HepG2 (cell line): ENCODE data around the gene WBP1. TPM values are rescaled to one million over a fixed set of nuclear protein-coding genes. Genes with fewer than 3 reads are reported as not detected.

ENCODE experiments used
- ATF2 ChIP-seq: sonication (generic); formaldehyde crosslinking; IDR thresholded peaks from 2 replicates; pipeline ENCODE4 v1.4.0; 2020; ENCODE audit warnings: missing genetic modification reagents
- CERS6 ChIP-seq: sonication (generic); formaldehyde crosslinking; IDR thresholded peaks from 2 replicates; pipeline ENCODE4 v1.5.0; 2020; ENCODE audit warnings: missing genetic modification reagents
- DNMT3B ChIP-seq: conservative IDR thresholded peaks from 2 replicates; pipeline ENCODE4 v1.6.1; 2016; ENCODE audit warnings: missing biosample characterization, control low read depth
- ETV6 ChIP-seq: sonication (generic); formaldehyde crosslinking; conservative IDR thresholded peaks from 2 replicates; pipeline ENCODE4 v1.4.0; 2020; ENCODE audit warnings: missing genetic modification reagents
- HMGXB4 ChIP-seq, 2 experiments: sonication (generic) in 1 of 2; formaldehyde crosslinking in 1 of 2; IDR thresholded peaks; 2 replicates each; pipeline versions ENCODE4 v1.4.0 to v1.6.1; 2018 to 2020; ENCODE audit warnings: missing genetic modification reagents in 2 of 2, borderline replicate concordance in 1 of 2, low read depth in 1 of 2, mild to moderate bottlenecking in 1 of 2, missing biosample characterization in 1 of 2
- NCOR1 ChIP-seq: fragments of 200-600 bp; sonication (generic); IDR thresholded peaks from 2 replicates; pipeline ENCODE4 v1.7.0; 2017; ENCODE audit warnings: antibody characterized with exemption, low read length, borderline replicate concordance
- NFE2L1 ChIP-seq: sonication (generic); formaldehyde crosslinking; IDR thresholded peaks from 2 replicates; pipeline ENCODE4 v1.4.0; 2020; ENCODE audit warnings: missing genetic modification reagents, mild to moderate bottlenecking, borderline replicate concordance
- PRDM10 ChIP-seq: sonication (generic); formaldehyde crosslinking; IDR thresholded peaks from 2 replicates; pipeline ENCODE4 v1.4.0; 2020; ENCODE audit warnings: low read depth, missing genetic modification reagents
- SUZ12 ChIP-seq: fragments of 150-350 bp; IDR thresholded peaks from 2 replicates; pipeline ENCODE4 v1.6.1; 2014; ENCODE audit warnings: low read depth, low read length
- THAP9 ChIP-seq: sonication (generic); formaldehyde crosslinking; IDR thresholded peaks from 2 replicates; pipeline ENCODE4; 2020; ENCODE audit warnings: missing genetic modification reagents, mild to moderate bottlenecking, borderline replicate concordance
- ZNF3 ChIP-seq: IDR thresholded peaks from 2 replicates; pipeline ENCODE4 v1.7.0; 2017; ENCODE audit warnings: inconsistent platforms
- ZNF367 ChIP-seq: sonication (generic); formaldehyde crosslinking; IDR thresholded peaks from 2 replicates; pipeline ENCODE4 v1.4.0; 2020; ENCODE audit warnings: missing genetic modification reagents, borderline replicate concordance
- ZNF691 ChIP-seq: sonication (generic); formaldehyde crosslinking; IDR thresholded peaks from 2 replicates; pipeline ENCODE4 v1.4.0; 2020; ENCODE audit warnings: missing genetic modification reagents, low read depth, mild to moderate bottlenecking, borderline replicate concordance
- ZNF749 ChIP-seq: sonication (generic); formaldehyde crosslinking; IDR thresholded peaks from 2 replicates; pipeline ENCODE4 v1.8.0; 2022; ENCODE audit warnings: mild to moderate bottlenecking, missing genetic modification reagents, moderate library complexity, borderline replicate concordance
- polyA plus RNA-seq, 8 experiments: library from polyadenylated mRNA; depleted of rRNA in 3 of 8; stranded (reverse) in 7 of 8; unstranded in 1 of 8; fragments of >200 nt; fragmentation: Illumina TruSeq in 4 of 8; extraction: Trizol in 4 of 8; gene quantifications; 2 replicates each; pipeline versions ENCODE4 v1.2.1 to v1.2.3, GENCODE V29; 2011 to 2016; ENCODE audit warnings: low read depth in 4 of 8, missing spikeins in 1 of 8, mixed read lengths in 1 of 8; ENCODE audit not compliant: insufficient read depth in 1 of 8
- total RNA-seq, 5 experiments: library from RNA; depleted of rRNA; stranded (reverse); fragments of >200 nt; fragmentation: Illumina TruSeq; extraction: Trizol; gene quantifications; 2 replicates each; pipeline ENCODE4 v1.2.3, GENCODE V29; 2016; ENCODE audit warnings: low read depth in 1 of 5

WBP1 gene
- total and polyA plus RNA-seq, 2 of the 13 experiments (the other 11 are each of a cell fraction or from before 2014, with no cell fraction given): 38.8 to 85.7 TPM

- peak; percentile 55; the same call in 1 of the 2 replicates for TF ChIP-seq PRDM10 (CRISPR knock-in tag)
- TF ChIP-seq DNMT3B (CRISPR knock-in tag): peak; percentile 25; the same call in 1 of the 2 replicates
- TF ChIP-seq CERS6 (CRISPR knock-in tag): peak; percentile 36; the same call in 1 of the 2 replicates
- TF ChIP-seq HMGXB4 (CRISPR knock-in tag; IDR thresholded peaks at IDR 0.05; ENCODE audit: borderline replicate concordance in 1 of 2, low read depth in 1 of 2): peak; percentile 89 to 96; a peak in 3 of 4 replicates
- TF ChIP-seq ZNF691 (CRISPR knock-in tag): peak; percentile 91; the same call in 1 of the 2 replicates
- TF ChIP-seq SUZ12: no peak
- no peak; the same call in 1 of the 2 replicates for TF ChIP-seq NFE2L1 (CRISPR knock-in tag)
- TF ChIP-seq ATF2 (CRISPR knock-in tag): no peak; the same call in none of the 2 replicates
- TF ChIP-seq ETV6: peak; percentile 95
- peak; percentile 87; the same call in 1 of the 2 replicates for TF ChIP-seq ZNF367 (CRISPR knock-in tag)
- TF ChIP-seq ZNF3: no peak
- peak; percentile 62; the same call in 1 of the 2 replicates for TF ChIP-seq NCOR1
- TF ChIP-seq THAP9 (CRISPR knock-in tag): peak; percentile 96
- peak; percentile 99 for TF ChIP-seq ZNF749
Observed at GRCh38 chr2:74472086-74472944, 14.1 kb downstream of the WBP1 start, which contains the start of gene MRPL53 (continued).
